GM18511 (cell line): ENCODE results near the gene CDC6.
"Not testable (repeated sequence)": the region's sequence is repeated elsewhere in the genome, so short reads cannot be mapped to it uniquely, and the experiment has no call there.

ENCODE experiments used
- ATAC-seq: cut with Tn5 transposase; IDR thresholded peaks from one replicate; pipeline ENCODE4 v1.9.1; 2021; ENCODE audit warnings: mild to moderate bottlenecking, moderate library complexity; ENCODE audit not compliant: unreplicated experiment

The CDC6 gene

DNA sequence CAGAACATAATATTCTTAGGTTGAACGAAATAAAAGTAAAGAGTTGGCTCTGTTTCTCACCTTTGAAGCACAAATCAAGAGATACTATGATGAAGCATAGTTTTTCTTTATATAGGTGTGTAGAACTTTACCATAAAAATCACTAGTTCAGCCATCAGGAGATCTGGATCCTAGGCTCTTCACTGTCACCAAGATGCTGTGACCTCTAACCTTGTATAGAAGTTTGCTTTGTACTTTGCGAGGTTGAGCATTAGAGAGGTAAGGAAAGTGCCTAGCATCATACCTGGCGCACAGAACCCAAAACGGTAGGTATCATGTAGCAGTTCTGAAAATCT, 553 bp upstream of the CDC6 start:
- no peak for ATAC-seq

DNA sequence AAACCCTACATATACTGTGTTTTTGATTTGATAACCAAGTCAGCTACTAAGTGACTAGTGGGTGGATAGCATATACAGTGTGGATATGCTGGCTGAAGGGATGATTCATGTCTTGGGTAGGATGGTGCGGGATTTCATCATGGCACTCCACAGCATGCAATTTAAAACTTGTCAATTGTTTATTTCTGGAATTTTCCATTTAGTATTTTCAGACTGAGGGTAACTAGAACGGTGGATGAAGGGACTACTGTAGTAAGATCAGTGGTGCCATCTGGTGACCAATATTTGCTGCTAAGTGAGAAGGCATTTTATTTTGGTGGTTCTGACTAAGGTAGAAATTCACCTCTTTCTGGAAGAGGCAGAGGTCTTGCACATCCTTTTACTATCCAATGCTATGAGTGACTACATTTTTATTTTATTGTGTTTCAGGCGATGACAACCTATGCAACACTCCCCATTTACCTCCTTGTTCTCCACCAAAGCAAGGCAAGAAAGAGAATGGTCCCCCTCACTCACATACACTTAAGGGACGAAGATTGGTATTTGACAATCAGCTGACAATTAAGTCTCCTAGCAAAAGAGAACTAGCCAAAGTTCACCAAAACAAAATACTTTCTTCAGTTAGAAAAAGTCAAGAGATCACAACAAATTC, 3.1 kb downstream of the CDC6 start:
- ATAC-seq: no peak

DNA sequence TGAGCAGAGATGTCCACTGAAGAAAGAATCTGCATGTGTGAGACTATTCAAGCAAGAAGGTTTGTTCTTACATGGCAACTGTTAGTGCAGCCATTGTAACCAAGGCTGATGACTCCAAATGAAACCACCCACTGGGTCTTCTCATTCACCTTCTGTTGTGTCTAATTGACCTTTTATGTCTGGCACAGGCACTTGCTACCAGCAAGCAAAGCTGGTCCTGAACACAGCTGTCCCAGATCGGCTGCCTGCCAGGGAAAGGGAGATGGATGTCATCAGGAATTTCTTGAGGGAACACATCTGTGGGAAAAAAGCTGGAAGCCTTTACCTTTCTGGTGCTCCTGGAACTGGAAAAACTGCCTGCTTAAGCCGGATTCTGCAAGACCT, 3.6 kb downstream of the CDC6 start:
- ATAC-seq: no peak

DNA sequence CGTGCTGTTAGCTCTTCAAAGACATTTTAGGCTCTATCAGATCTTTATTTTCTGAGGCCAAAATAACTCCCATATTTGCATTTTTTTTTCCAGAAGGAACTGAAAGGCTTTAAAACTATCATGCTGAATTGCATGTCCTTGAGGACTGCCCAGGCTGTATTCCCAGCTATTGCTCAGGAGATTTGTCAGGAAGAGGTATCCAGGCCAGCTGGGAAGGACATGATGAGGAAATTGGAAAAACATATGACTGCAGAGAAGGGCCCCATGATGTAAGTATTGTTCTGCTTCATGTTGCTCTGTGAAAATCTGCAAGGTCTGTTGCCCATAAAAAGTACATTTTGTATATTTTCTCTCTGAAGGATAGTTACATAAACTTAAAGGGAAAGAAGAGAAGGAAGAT, 5.7 kb downstream of the CDC6 start:
- ATAC-seq: no peak

DNA sequence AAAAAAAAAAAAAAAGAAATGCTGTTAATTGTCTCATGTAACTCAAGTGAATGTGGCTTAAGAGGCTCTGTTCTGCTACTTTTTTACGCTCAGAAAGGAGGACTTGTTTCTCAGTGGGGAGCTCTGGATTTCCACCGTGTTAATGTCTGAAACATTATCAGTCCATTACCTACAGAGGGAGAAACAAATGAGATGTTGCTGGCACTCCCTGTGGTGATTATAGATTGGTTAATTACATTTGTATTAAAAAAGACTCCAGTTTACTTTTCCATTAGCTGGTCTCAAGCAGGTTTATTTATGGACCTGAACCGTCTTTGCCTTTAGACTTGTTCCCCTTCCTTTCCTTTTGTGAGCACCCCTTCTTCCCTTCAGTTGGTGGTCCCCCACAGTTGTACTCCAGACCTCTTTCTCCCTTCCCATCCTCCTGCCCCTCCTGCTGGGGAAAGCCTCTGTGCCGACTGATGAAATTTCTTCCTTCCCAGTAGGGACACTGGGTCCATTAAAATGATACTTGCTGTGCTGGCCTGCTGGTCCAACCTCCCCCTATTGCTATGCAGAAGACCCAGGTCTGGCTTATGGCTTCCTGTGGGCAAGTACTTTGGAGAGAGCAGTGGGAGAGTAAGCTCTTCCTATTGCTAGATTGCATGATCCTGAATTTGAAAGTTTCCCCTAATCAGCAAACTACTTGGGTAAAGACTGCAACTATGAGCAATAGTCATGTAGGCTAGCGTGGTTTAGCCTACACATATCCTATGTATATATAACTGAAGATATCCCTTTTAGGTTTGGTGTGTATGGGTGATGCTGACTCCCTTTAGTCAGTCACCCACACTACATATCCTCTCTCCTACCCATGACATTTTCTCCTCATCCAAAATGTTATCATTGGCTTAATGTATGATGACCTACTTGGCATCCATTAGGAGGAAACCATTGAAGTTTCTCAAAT, 8.1 kb downstream of the CDC6 start:
- ATAC-seq: no peak

DNA sequence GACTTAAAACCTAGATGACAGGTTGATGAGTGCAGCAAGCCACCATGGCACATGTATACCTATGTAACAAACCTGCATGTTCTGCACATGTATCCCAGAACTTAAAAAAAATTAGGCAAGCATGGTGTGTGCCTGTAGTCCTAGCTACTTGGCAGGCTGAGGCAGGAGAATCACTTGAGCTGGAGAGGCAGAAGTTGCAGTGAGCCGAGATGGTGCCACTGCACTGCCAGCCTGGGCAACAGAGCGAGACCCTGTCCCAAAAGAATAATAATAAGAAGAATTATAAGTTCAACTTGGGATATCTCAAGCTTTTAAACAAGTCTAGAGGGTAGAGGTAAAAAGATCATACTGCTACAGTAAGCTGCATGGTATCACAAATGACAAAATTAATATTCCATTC, 9.8 kb downstream of the CDC6 start:
- ATAC-seq: no peak

DNA sequence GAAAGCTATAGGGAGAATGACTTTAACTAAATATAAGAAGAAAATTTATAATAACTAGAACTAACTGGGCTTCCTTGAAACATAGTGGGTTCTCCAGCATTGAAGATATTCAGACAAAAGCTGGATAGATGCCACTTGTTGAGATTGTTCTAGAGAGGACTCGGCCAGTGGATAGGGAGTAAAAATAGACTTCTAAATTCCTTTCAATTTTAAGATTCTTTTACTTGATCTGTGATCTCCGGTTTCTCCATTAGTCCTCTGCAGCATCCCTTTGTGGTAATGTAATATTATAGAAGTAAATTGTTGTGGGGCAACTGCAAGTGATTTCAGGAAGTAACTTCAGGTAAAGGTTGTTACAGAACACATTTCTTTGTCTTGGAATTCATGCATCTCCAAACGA, 11.0 kb downstream of the CDC6 start:
- no peak for ATAC-seq

DNA sequence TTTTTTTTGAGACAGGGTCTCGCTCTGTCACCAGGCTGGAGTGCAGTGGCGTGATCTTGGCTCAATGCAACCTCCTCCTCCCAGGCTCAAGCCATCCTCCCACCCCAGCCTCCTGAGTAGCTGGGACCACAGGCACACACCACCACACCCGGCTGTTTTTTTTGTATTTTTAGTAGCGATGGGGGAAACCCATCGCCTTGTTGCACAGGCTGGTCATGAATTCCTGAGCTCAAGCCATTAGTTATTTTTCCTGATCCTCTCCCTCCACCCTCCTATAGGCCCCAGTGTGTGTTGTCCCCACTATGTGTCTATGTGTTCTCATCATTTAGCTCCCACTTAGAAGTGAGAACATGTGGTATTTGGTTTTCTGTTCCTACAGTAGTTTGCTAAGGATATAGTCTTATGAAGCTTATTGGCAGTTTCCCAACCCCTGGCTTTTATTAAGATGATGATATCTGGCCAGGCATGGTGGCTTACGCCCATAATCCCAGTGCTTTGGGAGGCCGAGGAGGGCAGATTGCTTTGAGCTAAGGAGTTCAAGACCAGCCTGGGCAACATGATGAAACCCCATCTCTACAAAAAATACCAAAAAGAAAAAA, 11.6 kb downstream of the CDC6 start:
- ATAC-seq: not testable (repeated sequence)

DNA sequence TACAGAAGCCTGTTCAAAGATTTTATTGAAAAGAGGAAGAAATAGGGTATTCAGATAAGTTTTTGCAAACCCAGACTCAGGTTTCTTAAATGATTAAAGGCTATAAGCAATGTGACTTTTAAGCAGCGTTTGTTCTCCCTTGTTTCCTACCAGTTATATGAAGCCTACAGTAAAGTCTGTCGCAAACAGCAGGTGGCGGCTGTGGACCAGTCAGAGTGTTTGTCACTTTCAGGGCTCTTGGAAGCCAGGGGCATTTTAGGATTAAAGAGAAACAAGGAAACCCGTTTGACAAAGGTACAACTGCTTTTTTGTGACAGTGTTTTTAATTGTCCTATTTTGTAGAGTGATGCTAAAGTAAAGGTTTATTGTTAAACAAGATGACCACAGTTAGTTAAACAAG, 13.6 kb downstream of the CDC6 start:
- ATAC-seq: no peak

DNA sequence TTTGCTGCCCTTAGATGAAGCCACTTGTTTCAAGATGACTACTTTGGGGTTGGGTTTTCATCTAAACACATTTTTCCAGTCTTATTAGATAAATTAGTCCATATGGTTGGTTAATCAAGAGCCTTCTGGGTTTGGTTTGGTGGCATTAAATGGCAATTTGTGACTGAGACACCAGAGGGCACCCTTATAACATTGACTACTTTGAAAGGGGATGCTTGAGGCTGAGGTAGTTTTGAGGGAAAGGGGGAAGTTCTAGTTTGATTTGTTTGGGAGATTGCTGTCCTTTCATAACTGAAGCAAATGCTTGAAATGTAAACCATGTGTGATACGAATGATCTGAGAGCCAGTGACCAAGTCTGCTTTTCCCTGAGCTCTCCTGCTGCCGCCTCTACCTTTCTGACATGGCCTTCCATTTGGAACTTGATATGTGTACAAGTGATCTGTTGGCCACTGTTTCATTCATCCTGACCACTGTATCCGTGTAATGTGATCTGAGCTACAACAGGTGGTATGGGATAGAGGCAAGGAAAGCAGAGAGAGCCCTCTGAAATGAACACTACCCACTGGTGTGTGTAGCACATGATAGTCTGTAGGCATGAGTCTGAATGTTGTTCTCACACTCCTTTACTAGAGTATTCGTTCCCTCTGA, 15.5 kb downstream of the CDC6 start:
- no peak for ATAC-seq

DNA sequence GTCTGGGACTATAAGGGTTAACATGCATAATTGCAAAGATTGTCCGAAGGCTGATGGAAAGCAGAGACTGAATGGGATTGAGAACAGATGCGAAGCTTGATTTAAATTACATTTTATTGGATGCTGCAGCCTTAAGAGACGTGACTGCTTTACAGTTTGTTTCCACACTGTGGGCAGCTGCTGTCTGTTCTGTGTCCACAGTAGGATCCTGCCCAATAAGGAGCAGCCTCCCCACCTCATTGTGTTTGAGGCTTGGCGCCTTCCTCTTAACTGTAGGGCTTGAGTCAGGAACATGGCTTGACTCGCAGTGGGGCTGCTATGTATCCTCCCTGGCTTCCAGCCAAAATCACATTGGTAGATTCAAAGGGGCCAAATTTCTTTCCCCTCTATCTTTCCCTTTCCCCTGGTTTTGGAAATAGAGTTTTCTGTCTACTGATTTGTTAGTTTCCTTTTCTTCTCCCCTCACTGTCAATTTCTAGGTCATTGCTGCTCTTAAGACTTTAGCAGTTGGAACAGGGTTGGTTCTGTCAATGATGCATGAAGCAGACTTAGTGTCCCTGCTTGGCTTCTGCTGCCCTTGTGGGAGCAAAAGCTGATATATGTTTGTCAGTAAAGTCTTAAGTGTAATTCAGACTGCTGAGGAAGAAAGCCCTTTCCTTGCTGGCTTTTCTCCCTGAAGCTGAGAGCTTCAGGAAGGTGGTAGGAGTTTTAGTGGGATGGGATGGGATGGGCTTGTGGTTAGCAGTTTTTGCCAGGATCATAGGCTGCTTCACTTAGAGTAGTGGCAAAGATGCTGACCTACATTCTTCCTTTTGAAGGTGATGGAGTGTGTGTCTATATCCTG, 16.3 kb downstream of the CDC6 start:
- no peak for ATAC-seq

DNA sequence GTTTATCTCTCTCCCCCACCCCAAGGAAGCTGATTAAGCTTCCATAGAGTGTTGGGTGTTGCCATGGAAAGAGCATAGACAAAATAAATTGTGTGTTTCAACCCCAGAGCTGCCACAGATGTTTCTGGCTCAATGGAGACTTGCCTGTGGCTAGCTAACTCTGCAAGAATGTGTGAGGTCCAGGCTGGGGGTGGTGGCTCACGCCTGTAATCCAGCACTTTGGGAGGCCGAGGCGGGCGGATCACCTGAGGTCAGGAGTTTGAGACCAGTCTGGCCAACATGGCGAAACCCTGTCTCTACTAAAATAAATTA, 16.8 kb downstream of the CDC6 start:
- ATAC-seq: not testable (repeated sequence)

DNA sequence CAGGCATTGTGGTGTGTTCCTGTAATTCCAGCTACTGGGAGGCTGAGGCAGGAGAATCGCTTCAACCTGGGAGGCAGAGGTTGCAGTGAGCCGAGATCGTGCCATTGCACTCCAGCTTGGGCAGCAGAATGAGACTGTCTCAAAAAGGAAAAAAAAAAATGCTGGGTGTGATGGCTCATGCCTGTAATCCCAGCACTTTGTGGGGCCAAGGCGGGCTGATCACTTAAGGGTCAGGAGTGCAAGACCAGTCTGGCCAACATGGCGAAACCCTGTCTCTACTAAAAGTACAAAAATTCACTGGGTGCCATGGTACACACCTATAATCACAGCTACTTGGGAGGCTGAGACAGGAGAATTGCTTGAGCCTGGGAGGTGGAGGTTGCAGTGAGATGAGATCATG, 17.2 kb downstream of the CDC6 start:
- ATAC-seq: not testable (repeated sequence)

DNA sequence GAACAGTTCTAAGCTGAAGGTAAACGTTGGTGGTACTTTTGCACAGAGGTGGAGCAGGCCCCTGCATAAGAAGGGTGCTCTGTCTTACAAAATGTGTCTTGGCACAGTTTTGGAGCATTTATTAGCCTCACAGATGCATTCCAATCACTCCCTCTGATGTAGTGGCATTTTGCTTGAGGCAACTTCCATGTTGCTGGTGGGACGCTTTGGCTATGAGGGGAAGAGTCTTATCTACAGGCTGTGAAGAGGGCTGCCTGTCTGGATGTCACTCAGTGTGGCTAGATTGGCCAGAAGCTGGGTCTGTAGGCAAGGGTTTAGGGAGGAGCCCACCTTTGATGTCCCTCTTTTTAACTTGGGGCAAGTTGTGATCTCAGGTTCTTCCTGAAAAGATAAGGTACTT, 18.7 kb downstream of the CDC6 start:
- no peak for ATAC-seq

DNA sequence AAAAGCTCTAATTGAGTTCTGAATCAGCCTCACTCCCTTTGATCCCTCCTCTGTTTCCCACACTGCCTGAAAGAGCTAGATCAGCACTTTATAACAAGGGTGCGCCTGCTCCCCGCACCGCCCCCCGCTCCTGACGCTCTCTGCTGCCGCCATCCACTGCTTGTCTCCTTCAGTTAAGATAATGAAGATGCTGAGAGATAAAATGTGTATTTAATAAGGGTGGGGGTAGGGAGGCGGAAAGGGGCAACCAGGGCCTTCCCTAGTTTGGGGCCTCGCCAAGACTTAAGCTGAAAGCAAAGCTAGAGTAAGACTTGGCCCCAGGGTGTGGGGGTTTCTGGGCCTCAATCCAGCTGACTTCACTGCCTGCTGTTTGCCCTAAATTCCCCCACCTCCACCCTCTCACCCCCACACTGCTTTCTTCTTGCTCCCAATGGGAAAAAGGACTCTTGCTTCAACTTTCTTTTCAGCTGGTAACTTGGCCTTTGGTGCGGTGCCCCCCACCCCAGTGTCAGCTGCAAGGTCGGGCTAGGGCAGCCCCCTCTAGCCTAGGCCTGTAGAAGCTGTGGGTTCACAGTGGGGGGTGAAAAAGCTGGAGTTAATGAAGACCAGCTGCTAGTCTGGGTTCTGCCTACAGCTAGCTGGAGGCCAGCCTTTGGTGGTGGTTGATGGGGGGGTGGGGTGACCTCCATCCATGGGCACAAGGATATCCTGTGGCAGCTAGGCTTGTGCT, 19.5 kb downstream of the CDC6 start:
- ATAC-seq: no peak

DNA sequence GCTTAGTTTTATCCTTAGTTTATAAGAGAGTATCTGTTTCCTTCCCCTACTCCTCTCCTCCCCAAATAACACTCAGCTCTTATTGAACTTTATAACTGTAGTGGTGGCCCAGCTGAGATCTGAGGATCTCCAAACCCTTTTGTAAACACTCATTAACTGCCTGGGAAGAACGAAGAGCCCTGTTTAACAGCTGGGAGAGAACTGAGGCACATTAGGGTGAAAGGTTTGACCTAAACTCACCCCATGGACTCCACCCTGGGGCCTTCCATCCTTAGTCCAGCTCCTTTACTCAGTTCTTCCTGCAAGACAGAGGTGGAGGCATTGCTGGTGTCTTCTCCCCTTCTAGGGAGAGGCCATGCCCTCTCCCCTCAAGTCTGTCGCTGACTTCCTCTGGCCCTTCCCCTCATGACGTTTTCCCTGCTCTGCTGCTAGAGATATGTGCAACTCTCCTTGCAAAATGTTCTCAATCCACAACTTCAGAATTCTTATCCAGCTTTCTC, 20.1 kb downstream of the CDC6 start:
- no peak for ATAC-seq

DNA sequence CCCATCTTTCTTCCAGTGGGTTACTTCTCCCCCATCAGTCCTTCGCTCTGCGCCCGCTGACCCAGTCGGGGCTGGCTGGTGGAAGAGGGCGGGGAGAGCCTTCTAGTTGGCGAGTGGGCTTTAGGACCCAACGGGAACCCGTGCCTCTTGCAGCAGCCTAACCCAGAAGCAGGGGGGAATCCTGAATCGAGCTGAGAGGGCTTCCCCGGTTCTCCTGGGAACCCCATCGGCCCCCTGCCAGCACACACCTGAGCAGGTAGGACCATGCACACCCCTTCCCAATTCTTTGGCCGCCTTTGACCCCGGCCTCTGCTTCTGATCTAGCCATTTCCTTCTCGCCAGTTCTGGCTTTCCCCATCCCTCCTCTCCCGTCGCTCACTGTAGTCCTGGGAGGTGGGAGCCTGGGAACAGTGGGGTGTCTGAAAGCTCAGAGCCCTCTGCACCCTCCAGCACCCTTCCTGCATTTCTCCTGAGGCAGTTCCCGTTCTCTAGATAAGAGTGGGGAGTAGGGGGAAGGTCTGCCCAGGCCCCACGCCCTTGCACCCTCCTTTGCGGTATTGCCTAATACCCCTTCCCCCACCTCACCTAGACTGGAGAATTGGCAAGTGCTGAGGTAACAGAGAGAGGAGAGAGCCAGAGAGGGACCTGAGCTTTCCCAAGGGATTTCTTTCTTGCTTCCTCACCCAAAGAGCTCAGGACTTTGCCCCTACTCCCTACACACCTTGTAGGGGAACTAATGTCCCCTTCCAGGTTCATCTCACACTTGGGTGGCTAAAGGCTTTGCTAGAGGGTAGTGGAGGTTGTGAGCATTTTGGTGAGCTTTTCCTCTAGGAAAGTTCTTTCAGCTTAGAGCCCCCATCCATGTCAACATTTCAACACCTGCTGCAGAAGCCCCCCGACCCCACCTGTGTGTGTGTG, 21.6 kb downstream of the CDC6 start, which contains the start of gene RARA:
Gene RARA, plus strand, starts transcription at position 150 of the 918 bp plus-strand sequence. CDS start 22,039 bp downstream, outside the sequence.
- ATAC-seq: no peak

DNA sequence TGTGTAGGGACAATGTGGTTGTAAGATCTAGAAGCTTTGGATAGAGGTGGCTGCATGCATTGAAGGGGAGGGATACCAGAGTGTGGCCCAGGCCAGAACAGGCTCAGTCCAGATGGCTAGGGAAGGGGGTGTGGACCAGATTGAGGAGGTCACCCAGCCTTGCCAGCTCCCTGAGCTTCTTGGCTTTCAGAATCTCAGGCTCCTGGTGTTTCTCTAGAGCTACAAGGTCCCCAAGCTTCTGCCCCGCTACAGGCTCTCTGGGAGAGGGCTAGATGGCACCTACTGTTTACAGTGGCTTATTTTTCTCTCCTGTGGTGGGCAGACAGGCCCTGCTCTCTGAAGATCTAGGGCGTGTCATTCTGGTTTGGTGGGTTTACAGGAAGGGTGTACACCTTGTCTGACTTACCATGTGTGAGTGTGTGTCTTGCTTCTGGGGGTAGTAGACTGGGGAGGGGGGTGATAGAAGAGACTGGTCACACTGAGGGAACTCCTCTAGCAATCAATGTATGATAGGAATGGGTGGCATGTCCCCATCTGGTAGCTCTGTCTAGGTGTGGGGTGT, 22.4 kb downstream of the CDC6 start:
- ATAC-seq: no peak
